Loucy (cell line): ENCODE measurements around the gene CNTN4.
"Not testable (repeated sequence)": the region's sequence is repeated elsewhere in the genome, so short reads cannot be mapped to it uniquely, and the experiment has no call there.

Experiments used
- H2AFZ ChIP-seq: fragments of 200-600 bp; sonication (generic); 2 replicates; pipeline ENCODE4 v1.6.0; 2016; ENCODE audit warnings: antibody characterized with exemption, mild to moderate bottlenecking, low read length, moderate library complexity
- H3F3A ChIP-seq: fragments of 200-600 bp; 2 replicates; pipeline ENCODE4 v1.6.0; 2016; ENCODE audit warnings: antibody characterized with exemption, low read depth, mild to moderate bottlenecking
- H3K27me3 ChIP-seq: fragments of 200-600 bp; sonication (generic); 2 replicates; pipeline ENCODE4 v1.6.1; 2014; ENCODE audit warnings: low read length, mild to moderate bottlenecking; ENCODE audit not compliant: insufficient read depth, poor library complexity, severe bottlenecking
- H3K36me3 ChIP-seq: fragments of 200-600 bp; sonication (generic); 2 replicates; pipeline ENCODE4 v1.6.1; 2016; ENCODE audit warnings: low read length; ENCODE audit not compliant: insufficient read depth
- H3K4me1 ChIP-seq: fragments of 200-600 bp; sonication (generic); 2 replicates; pipeline ENCODE4 v1.5.1; 2014; ENCODE audit warnings: low read length, mild to moderate bottlenecking; ENCODE audit not compliant: insufficient read depth, poor library complexity, severe bottlenecking
- H3K4me2 ChIP-seq: fragments of 200-600 bp; sonication (generic); 2 replicates; pipeline ENCODE4 v1.6.0; 2014; ENCODE audit warnings: antibody characterized with exemption, low read length, low read depth, mild to moderate bottlenecking; ENCODE audit not compliant: poor library complexity, severe bottlenecking
- H3K4me3 ChIP-seq: fragments of 200-600 bp; sonication (generic); 2 replicates; pipeline ENCODE4 v1.5.1; 2014; ENCODE audit warnings: low read length, mild to moderate bottlenecking, mixed read lengths; ENCODE audit not compliant: poor library complexity, severe bottlenecking
- H3K79me2 ChIP-seq: fragments of 200-600 bp; sonication (generic); 2 replicates; pipeline ENCODE4 v1.6.1; 2014; ENCODE audit warnings: low read length; ENCODE audit not compliant: insufficient read depth
- H3K9ac ChIP-seq: fragments of 200-600 bp; sonication (generic); 2 replicates; pipeline ENCODE4 v1.6.0; 2014; ENCODE audit warnings: mild to moderate bottlenecking, low read depth, low read length, moderate library complexity; ENCODE audit not compliant: poor library complexity, severe bottlenecking
- H3K9me2 ChIP-seq: fragments of 200-600 bp; sonication (generic); replicated peaks from 2 replicates; pipeline ENCODE4 v1.6.1; 2016; ENCODE audit warnings: low read depth, low read length, mixed read lengths
- H3K9me3 ChIP-seq: fragments of 200-600 bp; sonication (generic); 2 replicates; pipeline ENCODE4 v1.6.1; 2014; ENCODE audit warnings: mild to moderate bottlenecking, antibody characterized with exemption, low read length, low read depth; ENCODE audit not compliant: insufficient read depth
- H4K20me1 ChIP-seq: fragments of 200-600 bp; sonication (generic); 2 replicates; pipeline ENCODE4 v1.6.0; 2014; ENCODE audit warnings: antibody characterized with exemption, low read length, mild to moderate bottlenecking; ENCODE audit not compliant: insufficient read depth, poor library complexity, severe bottlenecking
- CTCF ChIP-seq: fragments of 200-600 bp; sonication (generic); conservative IDR thresholded peaks from 2 replicates; pipeline ENCODE4 v1.5.1; 2014; ENCODE audit warnings: mild to moderate bottlenecking, antibody characterized with exemption, low read length
- EZH2phosphoT487 ChIP-seq: fragments of 200-600 bp; IDR thresholded peaks from 2 replicates; pipeline ENCODE4 v1.6.1; 2018; ENCODE audit warnings: antibody characterized with exemption, mild to moderate bottlenecking, moderate library complexity, borderline replicate concordance

Gene CNTN4

GRCh38 chr3:2078821-2079220 is 19.8 kb upstream of the CNTN4 start:
- H3K9me3 ChIP-seq = peaks cover 5% of the 10 kb centered on the region; the same call in 1 of the 2 replicates

GRCh38 chr3:2082871-2083480 is 15.7 kb upstream of the CNTN4 start:
- H3F3A ChIP-seq = no peaks in the 10 kb centered on the region
- no peaks in the 10 kb centered on the region for H3K9me2 ChIP-seq
- peaks cover 5% of the 10 kb centered on the region; the same call in 1 of the 2 replicates for H3K9me3 ChIP-seq
- no peaks in the 10 kb centered on the region for H3K4me1 ChIP-seq
- H3K4me2 ChIP-seq = no peak overlapping the region
- H3K79me2 ChIP-seq = no peaks in the 10 kb centered on the region
- H3K27me3 ChIP-seq = no peaks in the 10 kb centered on the region
- H4K20me1 ChIP-seq = no peaks in the 10 kb centered on the region
- no peaks in the 10 kb centered on the region for H3K36me3 ChIP-seq
- no peak overlapping the region for H3K4me3 ChIP-seq
- no peak overlapping the region for H2AFZ ChIP-seq
- no peak overlapping the region for H3K9ac ChIP-seq
- no peak for TF ChIP-seq EZH2phosphoT487
- no peak for TF ChIP-seq CTCF

More at GRCh38 chr3:2078821-2079220, 19.8 kb upstream of the CNTN4 start:
- TF ChIP-seq CTCF (no peak), EZH2phosphoT487 (no peak)
- H3K9ac ChIP-seq = no peak overlapping the region
- no peak overlapping the region for H3K4me2 ChIP-seq
- no peak overlapping the region for H3K4me3 ChIP-seq
- no peaks in the 10 kb centered on the region for H3K27me3 ChIP-seq
- no peaks in the 10 kb centered on the region for H3K9me2 ChIP-seq
- no peaks in the 10 kb centered on the region for H3K79me2 ChIP-seq
- H3F3A ChIP-seq = no peaks in the 10 kb centered on the region
- H2AFZ ChIP-seq = no peak overlapping the region
- no peaks in the 10 kb centered on the region for H3K36me3 ChIP-seq
- no peaks in the 10 kb centered on the region for H3K4me1 ChIP-seq
- H4K20me1 ChIP-seq = no peaks in the 10 kb centered on the region

GRCh38 chr3:2083558-2083957 is 15.1 kb upstream of the CNTN4 start:
- H3K4me3 ChIP-seq, H3K36me3 ChIP-seq, H3K9me3 ChIP-seq, H2AFZ ChIP-seq, H3K27me3 ChIP-seq, H3K9ac ChIP-seq, H3K79me2 ChIP-seq, H4K20me1 ChIP-seq, H3K4me2 ChIP-seq, H3K9me2 ChIP-seq, H3F3A ChIP-seq, H3K4me1 ChIP-seq: not testable (repeated sequence)
